GM21526 (cell line): ENCODE results near the gene POLR3H.

Experiments used
- ATAC-seq: cut with Tn5 transposase; IDR thresholded peaks from one replicate; pipeline ENCODE4 v1.9.1; 2021; ENCODE audit warnings: moderate library complexity; ENCODE audit not compliant: unreplicated experiment, low FRiP score

Gene POLR3H

DNA sequence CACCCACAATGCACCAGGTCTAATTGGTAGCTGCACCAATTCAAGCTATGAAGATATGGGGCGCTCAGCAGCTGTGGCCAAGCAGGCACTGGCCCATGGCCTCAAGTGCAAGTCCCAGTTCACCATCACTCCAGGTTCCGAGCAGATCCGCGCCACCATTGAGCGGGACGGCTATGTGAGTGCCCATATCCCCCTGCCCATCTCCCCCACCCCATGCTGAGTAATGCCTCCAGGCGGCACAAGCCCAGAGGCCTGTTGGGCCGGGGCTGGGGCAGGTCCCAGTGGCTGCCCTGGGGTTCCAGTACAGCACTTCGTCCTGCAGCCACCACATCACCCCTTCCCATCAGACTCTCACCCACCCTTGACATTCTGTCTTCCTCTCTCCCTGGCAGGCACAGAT, 21.5 kb downstream of the POLR3H start:
- no peak for ATAC-seq

DNA sequence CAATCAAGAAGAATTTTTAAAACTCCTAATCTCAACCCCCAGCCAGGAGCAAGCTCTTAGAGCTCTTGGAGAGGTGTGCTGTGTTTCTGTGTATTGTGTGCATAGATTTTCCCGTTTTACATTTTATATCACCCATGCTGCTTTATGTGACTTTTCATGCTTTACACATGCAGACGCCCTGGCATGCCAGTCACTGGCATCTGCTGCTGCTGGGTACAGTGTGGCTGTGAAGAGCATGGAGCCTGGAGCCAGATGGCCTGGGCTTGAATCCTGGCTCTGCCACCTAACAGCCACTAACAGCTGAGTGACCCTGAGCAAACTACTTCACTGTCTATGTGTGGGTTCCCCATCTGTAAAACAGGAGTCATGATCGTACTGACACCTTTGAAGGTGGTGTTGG, 23.1 kb downstream of the POLR3H start:
- ATAC-seq = no peak

DNA sequence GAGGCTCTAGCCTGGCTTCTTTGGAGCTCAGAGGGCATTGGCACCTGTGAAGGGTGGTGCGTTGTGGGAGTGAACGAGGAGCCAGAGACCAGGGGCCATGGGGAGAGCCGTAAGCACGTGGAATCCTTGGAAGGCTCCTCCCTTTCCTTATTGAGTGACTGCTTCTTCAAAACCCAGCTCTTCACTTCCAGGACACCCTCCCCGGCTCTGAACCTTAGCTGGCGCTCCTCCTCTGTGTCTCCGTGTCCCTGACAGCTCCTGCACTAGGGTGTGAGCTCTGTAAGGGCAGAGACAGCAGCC, 26.3 kb downstream of the POLR3H start:
- ATAC-seq = no peak

DNA sequence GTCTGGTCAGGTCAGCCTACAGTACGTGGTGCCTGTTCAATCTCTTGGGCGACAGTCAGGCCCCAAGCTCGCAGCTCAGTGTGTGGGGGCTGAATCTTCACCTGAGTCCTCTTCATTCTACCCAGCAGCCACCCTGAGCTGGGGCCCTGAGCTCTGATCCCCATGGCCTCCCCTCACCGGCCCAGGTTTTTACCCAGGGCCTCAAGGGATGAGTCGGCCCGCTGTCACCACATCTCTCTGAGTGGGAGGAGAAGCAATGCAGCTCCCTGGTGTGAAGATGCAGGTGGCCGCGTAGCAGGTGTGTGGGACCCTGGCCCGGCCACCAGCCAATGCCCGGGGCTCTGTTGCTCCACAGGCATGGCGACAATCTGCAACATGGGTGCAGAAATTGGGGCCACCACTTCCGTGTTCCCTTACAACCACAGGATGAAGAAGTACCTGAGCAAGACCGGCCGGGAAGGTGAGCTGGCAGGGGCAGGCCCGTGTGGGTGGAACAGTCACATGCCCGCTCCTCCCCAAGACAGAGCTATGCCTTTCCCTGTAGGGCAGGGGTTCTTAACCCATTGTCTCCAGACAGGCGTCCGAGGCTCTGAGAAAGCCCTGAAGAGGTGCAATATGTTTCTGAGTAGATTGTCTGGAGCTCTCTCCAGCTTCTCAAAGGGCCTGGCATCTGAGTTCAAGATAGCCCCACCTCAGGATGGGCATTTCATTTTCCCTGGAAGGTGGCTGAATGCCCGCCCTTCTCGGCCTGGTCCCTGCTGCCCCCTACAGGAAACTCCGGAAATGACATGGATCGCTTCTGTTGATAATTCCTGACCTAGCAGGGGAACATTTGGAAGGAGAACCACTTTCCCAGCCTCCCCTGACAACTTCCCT, 26.9 kb downstream of the POLR3H start:
- ATAC-seq = no peak

DNA sequence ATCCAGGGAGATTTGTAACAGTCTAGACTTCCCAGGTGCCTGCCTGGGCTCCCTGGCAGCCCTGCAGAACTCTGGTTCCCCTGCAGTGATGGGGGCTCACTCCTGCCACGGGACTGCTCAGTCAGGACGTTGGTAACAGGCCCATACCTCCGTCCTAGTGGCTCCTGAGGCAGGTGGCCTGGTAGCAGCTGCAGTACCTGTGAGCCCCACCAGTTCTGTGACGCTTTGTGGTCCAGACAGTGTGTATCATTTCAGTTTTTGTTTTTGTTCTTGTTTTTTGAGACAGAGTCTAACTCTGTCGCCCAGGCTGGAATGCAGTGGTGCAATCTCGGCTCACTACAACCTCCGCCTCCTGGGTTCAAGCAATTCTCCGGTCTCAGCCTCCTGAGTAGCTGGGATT, 27.8 kb downstream of the POLR3H start:
- ATAC-seq = no peak

DNA sequence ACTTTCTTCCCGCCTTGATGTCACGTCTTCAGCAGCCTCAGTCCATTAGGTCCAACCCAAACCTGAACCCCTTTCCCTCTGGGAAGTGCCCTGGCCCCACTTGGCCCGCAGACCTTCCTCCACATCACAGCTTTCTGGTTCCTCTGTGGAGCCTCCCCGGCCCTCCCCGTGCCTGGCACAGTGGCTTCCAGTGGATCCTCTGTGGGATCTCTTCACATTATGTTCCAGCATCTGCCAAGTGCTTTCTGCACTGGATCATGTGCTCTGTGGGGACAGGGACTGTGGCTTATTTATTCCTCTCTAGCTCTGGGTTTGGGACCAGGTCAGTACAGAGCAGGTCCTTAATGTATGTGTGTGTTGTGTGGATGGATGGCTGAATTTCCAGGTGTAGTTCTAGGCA, 30.9 kb downstream of the POLR3H start:
- ATAC-seq = no peak

DNA sequence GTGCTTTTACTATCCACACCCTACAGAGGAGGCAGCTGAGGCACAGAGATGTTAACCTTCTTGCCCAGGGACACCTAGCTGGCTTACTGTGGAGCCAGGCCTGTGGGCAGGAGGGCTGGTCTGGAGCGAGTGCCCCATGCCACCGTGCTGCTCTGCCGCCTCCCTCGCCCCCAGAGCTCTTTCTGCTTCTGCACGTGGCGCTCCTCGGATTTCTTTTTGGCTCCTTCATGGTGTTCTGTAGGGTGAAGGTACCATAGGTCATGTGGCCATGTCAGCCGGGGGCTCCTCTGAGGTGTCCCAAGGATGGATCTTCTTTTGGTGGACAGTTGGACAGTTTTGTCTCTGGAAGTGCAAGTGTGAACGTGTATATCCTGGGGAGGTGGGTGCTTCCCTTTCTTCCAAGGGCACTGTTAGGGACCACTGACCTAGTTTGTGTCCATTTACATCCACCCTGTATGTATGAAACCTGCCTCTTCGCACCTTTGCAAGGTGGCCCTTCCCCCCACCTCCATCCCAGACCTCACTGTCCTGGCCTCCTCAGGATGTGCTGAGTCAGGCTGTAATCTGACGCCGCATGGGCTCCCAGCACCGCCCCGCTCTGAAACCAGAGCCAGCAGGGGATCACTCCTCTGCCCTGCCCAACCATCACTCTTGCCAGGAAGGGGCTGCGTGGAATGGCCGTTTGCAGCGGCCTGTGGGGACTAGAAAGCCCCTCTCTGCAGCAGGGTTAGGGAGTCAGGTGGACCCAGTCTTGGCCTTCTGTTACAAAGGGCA, 31.7 kb downstream of the POLR3H start:
- no peak for ATAC-seq

DNA sequence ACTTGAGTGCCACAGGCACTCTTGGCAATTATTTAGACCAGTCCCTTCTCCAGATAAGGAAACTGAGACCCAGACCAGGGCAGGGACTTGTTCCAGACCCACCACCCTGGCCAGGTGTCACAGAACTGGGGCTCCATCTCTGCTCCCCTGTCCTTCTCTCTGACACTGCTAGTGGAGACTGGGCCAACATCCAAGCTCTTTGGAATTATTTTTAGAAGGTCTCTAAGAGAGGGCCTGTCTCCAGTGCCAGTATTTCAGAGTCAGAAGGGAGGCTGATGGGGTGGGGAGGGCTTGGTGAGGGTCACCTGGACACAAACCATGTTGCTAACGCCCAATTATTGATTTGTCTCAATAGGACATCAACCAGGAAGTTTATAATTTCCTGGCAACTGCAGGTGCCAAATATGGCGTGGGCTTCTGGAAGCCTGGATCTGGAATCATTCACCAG, 32.7 kb downstream of the POLR3H start:
- ATAC-seq = no peak

DNA sequence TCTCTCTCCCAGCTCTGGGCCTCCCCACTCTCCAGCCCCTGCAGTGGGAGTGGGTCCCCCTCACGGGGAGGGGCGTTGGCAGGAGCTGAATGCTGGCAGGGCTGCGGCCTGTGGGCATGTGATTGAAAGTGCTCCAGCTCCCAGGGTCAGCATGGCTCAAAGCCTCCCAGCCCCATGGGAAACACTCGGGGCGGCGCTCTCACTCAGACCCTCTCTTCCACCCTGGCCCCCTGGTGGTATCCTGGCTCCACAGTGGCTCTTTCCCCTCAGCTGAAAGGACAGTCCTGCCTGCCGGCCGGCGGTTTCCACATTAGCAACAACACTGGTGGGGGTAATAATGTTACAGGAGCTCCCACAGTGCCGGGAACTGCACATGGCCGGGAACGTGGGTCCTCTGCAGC, 35.5 kb downstream of the POLR3H start:
- no peak for ATAC-seq

DNA sequence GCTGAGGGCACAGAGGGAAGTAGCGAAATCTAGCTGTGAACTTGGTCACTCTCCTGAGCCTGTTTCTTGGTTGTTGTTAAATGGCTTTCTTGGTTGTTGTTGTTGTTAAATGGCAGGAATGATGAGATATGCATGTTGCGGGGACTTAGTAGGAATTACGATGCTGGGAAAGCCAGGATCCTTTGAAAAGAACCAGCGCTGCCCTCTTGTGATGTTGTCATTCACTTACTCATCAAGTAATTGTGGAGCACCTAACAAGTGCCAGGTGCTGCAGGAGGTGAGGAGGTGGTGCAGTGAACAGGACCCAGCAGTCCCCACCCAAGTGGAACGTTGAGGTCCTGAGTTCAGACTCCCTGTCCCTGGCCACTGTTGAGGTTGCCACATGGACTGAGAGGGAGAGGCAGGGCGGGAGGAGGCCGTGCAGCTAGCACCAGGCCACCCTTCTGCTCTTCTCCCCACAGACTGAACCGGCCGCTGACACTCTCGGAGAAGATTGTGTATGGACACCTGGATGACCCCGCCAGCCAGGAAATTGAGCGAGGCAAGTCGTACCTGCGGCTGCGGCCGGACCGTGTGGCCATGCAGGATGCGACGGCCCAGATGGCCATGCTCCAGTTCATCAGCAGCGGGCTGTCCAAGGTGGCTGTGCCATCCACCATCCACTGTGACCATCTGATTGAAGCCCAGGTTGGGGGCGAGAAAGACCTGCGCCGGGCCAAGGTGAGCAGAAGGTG, 36.8 kb downstream of the POLR3H start:
- ATAC-seq = no peak

DNA sequence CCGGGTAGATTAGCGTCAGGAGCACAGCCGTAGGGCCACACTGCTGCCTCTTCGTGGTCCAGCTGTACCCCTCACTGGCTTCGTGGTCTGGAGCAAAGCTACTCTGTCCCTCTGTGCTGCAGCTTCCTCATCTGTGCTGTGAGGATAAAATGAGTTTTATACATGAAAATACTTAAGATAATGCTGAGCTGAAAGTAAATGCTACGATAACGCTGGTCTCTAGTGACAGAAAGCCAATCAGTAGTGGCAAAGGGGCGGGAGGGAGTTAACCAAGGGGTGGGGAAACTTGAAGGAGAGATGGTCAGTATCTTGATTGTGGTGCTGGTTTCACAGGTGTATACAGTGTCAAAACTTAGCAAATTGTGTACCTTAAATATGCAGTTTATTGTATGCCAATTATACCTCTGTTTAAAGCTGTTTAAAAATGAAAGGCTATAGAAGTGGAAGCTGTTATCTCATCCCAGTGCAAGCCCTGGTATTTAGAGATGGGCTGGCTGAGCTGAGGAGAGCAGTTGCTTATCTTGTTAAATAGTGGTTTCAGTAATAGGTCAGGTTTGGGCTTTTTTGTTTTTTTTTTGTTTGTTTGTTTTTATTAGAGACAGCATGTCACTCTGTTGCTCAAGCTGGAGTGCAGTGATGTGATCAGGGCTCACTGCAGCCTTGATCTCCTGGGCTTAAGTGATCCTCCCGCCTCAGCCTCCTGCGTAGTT, 38.6 kb downstream of the POLR3H start:
- no peak for ATAC-seq

DNA sequence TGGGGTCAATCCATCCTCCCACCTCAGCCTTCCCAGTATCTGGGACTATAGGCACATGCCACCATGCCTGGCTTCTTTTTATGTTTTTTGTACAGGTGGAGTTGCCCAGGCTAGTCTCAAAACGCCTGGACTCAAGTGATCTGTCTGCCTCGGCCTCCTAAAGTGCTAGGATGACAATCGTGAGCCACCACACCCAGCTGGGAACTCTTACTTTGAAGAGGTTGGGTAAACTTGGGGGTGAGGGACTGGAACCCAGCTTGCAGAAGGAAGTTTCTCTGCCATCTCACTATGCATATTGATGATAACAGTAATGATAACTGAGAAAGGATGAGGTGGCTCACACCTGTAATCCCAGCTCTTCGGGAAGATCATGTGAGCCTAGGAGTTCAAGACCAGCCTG, 39.5 kb downstream of the POLR3H start:
- ATAC-seq = no peak

DNA sequence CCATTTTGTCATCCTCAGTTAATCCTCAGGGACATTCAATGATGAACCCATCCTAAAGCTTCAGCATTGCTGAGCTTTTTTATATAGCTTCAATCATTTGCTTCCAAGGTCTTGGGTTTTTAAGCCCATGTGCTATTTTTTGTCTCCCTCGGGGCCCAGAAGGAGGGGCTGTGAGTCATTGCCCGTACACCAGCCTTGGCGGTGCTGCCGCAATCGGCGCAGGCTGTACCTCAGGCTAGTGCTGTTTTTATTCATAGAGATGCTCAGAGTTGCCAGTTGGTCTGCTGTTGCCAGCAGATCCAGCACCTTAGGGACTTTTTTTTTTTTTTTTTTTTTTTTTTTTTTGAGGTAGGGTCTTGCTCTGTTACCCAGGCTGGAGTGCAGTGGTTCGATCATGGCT, 39.9 kb downstream of the POLR3H start:
- ATAC-seq = no peak

DNA sequence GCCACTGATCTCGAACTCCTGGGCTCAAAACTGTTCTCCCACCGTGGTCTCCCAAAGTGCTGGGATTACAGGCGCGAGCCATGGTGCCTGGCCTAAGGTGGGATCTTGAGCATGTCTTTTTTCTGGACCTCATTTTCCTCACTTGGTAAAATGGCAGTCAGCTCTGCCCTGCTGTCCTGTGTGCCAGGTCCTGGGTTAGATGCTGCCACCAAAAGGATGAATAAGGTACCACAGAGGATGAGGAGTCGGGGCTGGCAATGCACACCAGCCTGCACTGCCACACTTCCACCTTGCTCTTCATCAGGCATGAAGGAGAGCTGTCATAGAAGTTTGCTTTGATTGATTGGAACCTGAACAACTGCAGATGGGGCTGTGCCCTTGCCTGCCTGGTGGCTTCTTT, 43.1 kb downstream of the POLR3H start:
- ATAC-seq = no peak

DNA sequence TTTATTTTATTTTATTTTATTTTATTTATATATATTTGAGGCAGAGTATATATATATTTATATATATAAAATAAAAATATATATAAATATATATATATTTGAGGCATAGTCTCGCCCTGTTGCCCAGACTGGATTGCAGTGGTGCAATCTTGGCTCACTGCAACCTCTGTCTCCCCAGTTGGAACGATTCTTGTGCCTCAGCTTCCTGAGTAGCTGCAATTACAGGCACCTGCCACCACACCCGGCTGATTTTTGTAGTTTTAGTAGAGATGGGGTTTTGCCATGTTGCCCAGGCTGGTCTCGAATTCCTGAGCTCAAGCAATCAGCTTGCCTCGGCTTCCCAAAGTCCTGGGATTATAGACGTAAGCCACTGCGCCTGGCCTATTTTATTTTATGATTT, 44.0 kb downstream of the POLR3H start:
- no peak for ATAC-seq

DNA sequence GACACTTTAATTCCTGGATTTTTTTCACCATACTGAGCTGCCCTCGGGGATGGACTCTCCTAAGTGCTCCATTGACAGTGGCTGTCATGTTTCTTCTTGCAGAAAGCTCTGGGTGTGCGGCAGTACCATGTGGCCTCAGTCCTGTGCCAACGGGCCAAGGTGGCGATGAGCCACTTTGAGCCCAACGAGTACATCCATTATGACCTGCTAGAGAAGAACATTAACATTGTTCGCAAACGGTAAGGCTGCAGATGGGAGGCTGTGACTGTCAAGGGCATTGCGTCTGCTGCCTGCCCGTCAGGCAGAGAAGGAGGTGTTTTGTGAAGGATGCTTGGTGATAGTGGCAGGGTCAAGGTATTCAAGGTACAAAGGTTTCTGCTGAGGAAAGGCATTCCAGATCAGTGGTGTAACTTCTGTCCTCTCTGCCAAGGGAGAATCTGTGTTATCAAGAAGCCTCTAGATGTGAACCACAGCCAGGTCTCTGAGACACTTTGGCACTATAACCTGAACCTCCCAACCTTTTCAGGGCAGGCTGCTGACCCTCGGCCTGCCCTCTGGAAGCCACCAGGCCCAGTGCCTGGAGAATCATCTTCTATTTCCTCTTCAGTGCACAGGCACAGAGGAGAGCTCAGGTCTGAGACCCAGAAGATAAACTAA, 44.5 kb downstream of the POLR3H start:
- ATAC-seq = no peak

DNA sequence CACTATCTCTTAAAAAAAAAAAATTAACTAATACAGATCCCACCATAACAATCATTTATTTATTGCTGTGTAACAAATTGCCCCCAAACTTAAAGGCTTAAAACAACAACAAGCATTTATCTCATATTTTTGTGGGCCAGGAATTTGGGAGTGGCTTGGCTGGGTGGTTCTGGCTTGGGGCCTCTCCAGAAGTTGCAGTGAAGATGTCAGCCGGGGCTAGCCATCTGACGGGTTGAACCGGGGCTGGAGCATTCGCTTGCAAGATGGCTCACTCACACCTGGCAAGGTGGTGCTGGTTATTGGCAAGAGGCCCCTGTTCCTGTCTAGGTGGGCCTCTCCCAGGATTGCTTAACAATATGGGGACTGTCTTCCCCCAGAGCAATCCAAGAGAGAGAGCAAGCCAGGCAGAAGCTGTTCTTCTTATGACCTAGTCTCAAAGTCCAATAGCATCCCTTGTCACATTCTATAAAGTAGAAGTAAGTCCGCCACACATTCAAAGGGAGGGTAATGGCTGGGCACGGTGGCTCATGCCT, 45.9 kb downstream of the POLR3H start:
- no peak for ATAC-seq

DNA sequence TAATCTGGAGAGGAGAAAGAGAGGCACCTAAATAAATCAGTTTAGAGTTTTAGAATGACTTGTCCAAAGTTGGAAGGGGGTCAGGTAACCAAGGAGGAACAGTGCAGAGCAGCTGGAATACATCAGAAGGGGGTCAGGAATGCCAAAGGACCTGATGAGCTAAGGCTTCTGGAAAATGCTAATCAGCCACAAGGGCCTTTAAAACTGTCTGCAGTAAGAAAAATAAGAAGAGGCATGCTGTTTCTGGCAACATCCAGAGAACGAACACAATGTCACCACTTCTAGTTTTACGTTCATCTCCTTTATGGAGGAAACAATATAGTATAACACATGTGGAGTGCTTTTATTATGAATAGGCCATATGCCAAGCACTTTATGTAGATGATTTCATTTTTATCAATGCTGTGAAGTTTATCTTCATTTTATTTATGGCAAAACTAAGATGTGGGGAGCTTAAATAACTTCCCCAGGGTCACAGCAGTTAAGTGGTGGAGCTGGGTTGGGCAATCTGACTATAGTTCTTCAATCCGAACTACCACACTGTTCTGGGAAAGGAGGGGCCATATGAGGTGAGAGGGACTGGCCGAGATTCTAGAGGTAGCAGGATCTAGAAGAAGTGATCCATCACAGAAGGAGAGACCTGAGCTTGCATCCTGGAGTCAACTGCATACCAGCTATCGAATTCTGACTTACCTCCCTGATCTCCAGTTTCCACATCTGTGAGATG, 52.7 kb downstream of the POLR3H start:
- ATAC-seq = no peak

DNA sequence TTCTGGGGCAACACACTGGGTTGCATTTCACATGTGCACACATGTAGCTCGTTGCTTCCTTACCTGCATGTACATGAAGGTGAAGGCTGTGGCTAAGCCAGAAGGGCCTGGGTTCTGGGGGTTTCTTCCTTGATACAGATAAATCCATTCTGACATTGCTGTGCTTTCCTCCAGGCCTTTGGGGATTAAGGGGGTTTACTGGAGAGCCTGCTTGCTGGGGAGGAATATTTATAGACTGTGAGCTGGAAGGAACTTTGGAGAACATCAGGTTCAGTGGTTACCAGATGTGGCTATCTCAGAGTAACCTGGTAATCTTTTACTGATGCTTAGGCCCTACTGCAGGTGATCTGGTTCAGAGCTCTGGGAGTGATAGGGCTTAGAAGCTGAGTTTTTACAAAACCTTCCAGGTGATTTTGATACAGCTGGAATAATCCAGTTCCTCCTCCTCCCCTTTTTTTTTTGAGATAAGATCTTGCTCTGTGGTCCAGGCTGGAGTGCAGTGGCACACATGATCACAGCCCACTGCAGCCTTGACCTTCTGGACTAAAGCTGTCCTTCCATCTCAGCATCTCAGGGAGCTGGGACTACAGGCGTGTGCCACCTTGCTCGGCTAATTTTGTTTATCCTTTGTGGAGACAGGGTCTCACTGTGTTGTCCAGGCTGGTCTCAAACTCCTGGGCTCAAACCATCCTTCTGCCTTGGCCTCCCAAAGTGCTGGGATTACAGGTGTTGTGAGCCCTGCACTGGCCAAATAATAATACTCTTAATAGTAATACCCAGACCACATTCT, 55.5 kb downstream of the POLR3H start:
- ATAC-seq = no peak
